Activated CD8-positive, alpha-beta memory T cell treated with anti-CD3 and anti-CD28 coated beads, Interleukin-2, amount 50 U/mL, for 24 hours (primary cell): ENCODE results near the gene ANTXR1.

Experiments
- DNase-seq: peaks from one replicate; pipeline ENCODE4 v3.0.0-alpha.2; 2020; ENCODE audit errors: extremely low read depth

Gene ANTXR1

DNA sequence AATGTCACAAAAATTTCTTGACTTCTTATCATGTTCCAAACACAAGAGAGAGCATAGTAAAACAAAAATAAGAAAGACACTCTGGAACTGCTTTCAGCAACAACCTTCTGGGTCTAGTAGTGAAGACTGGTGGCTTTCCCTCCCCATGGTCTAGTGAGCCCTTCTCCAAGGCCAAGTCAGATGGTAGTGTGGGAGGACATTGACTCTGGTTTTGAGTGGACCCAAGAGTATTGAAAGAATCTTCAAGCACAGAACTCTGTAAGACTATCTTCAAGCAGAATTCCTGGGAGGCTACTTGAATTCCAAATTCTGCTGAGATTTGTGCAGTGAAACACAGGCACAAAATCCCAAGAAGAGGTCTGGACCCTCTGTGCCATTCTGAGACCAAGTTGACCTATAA lies 21.1 kb downstream of the ANTXR1 start:
- DNase-seq = no peak

DNA sequence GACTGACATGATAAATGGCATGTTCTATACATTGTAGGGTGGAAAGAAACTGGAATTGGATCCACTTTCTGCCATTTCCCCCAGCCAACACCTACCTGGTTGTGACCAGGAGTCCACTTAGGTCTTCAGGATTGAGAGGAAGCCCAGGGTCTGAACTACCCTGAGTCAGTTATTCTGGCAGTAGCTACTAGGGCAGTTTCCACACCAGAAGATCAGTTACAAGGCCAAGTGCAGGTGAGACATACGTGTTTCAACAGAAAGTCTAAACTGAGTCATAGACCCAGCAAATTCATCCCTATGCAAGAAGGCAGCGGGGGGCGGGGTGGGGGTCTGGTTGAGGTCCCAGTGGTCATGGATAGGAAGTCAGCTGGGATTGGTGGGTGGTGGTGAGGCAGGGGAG lies 21.9 kb downstream of the ANTXR1 start:
- DNase-seq = no peak

DNA sequence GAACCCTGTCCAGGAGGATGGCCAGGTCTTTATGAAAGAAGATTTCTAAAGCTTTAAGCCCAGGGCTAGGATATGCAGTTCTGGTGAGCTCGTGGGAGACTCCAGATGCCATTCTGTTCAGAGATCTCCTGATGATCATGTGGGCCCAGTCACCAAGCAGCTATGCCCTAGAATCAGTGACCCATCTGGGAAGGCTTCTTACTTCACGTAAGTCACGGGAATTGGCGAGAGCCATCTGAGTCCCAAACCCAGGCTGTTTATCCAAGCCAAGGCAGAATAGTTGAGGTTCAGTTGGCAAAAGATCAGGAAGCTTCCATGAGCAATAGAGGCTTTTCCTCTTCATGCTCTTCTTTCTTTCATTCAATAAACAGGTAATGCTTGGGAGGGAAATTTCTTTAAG lies 23.9 kb downstream of the ANTXR1 start:
- no peak for DNase-seq

DNA sequence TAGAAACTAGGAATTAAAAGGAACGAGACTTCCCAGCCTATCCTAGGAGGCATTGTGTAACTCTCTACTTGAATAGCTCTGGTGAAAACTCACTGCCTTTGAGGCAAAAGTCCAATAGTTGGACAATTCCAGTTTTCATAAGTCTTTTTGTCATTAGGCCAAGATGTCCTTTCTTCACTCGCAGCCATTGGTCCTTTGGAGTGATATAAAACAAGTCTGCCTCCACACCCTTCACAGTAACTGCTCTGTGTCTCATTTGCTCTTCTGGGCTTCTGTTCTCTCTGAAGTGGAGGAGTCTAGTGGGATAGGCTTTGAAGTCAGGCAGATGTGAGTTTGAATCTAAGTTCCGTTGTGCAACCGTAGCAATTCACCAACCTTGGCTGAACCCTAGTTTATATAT lies 28.2 kb downstream of the ANTXR1 start:
- DNase-seq = no peak

DNA sequence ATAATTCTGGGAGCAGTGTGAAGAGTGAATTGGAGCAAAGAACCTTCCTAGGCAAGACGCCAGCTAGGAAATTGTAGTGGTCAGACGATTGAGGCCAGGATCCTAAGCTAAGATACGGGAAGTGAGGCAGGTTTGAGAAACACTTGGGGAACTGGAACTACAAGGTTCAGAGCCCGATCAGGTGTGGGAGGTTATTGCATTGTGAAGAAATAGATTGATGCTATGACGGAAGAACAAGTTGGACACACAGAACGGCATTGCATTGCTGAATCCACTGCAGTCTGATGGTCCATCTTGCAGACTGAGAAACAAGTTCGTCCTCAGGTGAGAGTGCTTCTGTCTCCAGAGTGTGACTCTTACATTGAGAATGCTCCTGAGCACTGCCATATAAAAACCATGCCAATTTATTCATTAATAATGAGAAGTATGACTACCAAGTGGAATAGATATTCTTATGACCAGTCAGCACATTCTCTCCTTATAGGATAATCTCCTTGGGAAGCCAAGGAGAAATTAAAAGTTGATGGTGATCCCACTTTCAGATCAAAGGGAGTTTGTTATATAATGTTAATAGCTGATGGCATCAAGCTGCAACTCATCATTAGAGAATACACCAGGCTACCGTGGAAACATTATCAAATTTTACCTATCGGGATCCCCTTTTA lies 30.9 kb downstream of the ANTXR1 start:
- DNase-seq = no peak

DNA sequence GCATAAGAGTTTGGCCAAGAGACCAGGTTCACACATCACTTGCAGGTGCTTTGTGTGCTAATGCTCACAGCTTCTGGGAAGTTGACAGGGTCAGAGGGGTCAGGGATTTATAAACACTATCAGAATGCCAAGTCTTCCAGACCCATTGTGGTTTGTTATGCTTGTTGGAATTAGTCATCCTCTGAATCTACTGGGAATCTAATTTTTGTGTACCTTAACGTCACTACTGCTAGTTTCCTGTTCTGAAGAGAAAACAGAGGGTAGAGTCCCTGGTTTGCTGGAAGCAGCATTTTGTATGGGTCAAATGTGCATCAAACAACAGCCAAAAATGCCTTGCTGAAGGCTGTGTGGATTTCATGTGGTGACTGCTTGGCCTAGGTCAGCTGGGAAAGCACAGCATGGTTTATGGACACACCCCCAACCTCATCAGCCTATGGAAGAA lies 33.3 kb downstream of the ANTXR1 start:
- no peak for DNase-seq

DNA sequence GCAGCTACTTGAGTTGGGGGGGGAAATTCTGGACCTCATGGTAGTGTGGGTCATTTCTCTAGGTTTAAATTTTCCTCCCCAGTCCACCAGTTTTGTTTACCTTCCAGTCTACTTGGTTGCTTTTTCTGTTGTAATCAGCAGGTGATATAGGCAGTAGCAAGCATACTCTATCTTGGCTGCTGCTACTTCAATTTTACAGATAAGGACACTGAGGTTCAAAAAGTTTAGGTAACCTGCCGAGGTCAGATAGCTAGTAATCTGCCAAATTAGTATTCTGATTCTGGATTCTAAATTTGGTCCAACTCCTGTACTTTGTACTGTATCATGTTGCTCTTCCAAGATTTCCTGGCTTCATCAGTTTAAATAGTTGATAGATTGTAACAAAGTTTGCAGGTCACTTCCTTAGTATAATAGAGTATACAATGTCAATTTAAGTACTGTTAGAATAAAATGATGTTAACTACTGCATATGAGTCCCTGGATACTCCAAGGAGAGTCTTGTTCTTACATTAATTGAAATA lies 34.7 kb downstream of the ANTXR1 start:
- no peak for DNase-seq

DNA sequence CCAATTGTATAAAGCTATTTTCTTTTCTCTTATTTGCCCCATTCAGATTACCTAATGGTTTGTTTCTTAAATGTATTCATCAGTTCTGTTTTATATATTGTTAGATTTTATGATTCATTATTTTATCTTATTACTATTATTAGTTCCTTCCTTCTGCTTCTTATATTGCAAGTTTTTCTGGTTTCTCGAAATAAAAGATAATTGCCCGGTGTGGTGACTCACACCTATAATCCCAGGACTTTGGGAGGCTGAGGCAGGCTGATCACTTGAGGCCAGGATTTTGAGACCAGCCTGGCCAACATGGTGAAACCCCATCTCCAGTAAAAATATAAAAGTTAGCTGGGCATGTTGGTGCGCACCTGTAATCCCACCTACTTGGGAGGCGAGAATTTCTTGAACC lies 37.8 kb downstream of the ANTXR1 start:
- DNase-seq = no peak

DNA sequence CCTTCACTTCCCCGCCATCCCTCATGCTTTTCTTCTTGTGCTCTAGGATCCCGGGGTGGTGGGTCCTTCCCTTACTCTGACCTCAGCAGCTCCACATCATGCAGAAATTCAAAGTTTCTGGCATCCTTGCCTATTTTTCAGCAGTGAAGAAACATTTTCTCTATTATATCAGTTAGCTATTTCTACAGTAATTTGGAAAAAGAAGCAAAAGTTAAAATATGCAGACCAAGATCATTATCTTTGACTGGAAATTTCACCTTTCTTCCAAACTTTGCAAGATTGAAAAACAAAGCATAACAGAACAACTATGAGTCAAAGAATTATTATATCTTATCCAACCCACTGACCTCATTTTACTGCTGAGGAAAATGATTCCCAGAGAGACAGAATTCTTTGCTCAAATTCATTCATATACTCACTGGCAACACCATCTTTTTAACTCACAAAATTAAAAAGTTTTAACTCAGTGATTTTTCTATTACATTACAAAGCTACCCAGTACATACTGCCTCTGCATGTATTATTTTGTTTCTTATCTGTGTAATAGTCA lies 40.5 kb downstream of the ANTXR1 start:
- DNase-seq = no peak

DNA sequence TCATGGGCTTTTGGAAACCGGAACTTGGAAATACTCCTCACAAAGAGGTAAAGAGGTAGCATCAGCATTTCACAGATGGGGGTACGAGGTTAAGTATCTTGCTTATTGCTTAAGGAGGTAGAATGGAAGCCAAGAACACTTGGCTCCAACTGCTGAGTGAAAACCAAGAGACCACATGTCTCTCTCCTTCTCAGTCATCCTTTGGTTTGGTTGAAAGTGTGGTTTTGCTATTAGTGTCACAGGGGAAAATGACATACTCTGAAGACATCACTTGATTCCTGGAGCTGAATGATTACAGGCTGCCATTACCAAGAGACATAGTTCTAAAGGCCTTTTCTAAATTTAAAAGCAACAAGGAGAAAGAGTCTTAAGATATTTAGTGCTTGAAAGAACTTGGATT lies 41.5 kb downstream of the ANTXR1 start:
- no peak for DNase-seq

DNA sequence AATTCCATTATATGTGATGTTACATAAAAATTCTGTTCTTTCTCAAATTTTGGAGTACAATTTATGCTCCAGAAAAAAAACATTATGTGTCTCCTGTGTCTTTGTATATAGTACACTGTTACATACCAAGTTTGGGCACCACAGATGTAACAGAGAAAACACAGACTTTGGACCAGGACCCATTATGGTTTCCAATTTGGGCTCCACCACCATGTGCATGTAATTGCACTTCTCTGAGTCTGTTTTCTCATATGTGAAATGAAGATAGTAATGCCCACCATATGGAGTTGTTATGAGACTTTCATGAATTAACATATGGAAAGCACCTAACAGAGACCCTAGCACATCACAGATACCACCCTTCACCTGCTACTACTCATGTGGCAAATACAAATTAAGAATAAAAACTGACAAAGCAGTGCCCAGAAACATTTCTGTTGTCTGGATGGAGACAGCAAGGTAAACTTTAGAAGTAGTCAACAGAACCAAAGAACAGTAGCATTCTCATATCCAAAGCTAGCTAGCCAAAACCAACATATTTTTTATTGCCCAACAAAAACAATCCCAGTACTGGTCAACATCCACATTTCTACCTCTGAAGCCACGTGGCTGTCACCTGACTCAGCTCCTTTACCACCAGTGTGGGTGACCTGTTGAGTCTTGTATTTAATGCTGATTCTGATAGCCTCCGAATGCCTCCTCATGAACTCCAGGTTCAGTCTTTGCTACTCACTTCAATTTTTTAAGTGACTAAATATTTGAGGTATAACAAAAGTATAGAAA lies 42.9 kb downstream of the ANTXR1 start:
- DNase-seq = no peak

DNA sequence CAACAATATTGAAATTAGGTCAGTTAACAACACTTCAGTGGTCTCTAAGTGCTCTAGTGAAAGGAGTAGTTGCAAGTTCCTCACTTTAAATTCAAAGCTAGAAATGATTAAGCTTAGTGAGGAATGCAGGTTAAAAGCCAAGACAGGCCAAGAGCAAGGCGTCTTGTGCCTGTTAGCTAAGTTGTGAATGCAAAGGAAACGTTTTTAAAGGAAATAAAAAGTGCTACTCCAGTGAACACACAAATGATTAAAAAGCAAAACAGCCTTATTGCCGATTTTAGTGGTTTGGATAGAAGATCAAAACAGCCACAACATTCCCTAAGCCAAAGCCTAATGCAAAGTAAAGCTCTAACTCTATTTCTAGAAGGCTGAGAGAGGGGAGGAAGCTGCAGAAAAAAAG lies 44.7 kb downstream of the ANTXR1 start:
- no peak for DNase-seq

DNA sequence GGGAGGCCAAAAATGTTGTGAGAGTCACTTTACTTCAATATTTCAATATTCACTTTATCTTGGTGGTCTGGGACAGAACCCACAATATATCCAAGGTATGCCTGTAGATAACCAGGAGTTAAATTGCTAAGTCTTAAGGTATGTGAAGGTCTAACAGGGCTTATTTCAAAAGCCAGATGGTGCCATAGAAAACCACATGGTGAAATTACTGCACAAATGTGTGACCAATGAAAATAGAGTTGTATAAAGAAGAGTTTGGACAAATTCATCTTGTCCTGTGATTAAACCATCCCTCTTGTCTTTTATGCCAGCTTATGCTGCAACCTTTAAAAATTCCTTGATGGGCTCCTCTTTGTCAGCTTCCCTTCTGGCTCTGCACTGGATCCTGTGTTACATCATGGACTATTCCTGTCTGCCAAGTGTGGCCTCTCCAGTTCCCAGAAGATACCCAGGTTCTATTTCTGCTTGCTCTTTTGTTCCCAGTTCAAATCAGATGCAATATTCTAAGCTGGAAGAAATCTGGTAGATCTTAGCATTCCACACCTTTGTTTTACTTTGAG lies 46.8 kb downstream of the ANTXR1 start:
- DNase-seq = no peak

DNA sequence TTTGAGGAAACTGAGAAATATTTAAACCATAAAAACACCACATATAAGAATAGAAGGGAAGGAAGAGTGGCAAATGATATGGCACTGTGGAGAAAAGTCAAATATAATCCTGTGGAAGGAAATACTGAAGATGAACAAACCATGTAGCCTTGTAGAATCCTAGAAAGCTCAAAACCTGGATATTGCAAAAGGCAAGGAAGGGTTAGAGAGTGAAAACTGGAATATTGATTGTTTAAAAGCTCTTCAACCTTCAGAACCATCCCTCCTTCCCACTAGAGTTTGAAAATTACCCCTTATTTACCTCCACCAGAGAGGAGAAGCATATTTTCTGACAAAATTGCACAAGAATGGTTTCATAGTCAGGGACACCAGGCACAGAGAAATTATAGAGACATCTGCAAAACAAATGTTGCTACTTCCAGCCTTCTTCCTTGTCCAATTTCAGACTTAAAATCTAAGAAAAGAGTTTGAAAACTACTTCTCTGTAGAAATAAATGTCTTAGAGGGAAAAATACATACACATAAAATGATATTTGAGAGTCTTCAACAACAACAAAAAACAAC lies 48.0 kb downstream of the ANTXR1 start:
- no peak for DNase-seq

DNA sequence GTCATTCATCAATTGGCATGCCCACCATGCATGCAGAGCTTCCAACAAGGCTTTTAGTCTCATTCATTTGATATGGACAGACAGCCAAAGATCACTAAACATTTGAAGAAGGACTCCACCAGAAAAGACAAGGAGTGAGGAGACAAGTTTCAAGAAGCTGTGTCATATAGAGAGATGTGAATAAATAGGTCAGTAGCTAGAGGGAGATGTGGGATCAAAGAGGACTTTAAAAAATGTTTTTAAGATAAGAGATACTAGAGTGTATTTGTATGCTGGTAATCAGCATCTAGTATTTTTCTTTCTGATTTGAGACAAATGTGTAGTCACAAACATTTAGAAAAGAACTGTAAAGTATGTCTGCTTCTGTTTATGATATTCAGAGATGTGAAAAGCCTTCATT lies 48.5 kb downstream of the ANTXR1 start:
- DNase-seq = no peak

DNA sequence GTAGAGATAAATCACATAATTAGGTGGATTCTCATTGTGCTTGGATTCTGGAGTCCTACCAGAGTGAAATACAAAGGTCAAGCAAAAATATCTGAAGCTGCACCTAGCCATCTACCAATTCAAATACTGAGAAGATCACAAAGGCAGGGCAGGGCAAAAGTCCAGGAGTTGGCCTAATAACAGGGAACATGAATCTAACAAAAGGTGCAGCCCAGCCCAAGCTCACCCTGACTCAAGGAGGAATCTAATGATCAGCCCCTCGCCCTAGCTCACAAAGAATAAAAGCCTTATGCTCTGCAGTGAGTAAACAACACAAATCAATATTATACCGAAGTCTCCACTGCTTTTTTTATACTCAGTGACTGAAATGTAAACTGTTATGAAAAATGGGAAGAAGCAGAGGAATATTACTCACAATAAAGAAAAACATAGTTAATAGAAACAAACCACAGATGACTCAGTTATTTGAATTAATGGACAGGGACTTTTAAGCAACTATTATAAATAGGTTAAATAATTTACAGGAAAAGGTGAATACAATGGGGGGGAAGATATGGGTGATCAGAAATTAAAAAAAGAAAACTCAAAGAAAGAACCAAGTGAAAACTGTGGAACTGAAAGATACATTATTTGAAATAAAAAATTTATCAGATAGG lies 49.5 kb downstream of the ANTXR1 start:
- no peak for DNase-seq

DNA sequence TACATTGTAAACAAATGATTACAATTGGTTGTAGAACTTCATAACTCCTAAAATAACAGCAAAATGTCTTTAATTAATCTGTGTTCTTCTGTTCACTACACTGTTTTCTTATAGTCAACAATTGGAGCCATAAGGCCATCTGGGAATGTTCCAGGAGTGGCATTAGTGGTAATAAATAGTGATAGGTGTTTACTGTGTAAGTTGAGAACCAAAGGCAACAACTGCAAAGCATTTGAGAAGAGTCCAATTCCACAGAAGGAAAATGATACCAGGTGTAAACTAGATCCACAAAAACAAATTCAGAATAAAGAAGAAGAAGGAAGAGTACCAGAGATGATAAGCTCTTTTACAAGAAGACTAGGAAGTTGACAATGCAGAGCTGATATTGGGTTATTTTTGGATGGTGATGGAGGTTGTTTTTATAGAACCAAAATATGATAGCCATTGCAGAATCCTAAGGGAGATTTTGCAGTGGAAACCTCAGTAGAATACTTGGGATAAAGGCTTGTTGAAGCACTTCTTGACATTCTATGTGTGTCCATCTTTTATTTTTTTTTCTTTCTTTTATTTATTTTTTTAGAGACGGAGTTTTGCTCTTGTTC lies 52.9 kb downstream of the ANTXR1 start:
- no peak for DNase-seq

DNA sequence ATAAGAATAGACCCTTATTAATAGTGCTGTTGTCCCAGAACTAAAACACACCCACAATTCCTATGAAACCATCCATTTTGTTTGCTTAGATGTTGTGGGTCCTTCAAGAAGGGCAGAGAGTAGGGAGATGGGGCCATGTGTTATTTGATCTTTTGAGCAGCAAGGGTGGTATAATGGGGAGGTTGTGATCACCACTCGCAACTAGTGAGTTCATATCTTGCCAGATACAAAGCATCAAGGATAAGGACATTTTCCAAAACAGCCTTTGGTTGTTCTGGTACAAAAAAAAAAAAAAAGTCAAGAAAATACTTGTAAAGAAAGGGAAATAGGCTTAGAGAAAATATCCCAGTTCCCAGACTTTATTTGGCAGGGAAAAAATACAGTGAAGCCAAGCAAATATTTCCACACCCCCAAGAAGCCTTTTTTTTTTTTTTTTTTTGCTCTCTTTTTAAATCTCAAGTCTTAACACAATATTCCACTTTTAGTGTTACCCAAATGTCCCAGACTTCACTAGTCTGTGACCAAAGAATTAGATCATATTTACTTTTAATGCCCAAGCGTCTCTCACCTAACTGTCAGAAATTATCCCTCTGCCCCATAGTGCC lies 54.1 kb downstream of the ANTXR1 start:
- no peak for DNase-seq

DNA sequence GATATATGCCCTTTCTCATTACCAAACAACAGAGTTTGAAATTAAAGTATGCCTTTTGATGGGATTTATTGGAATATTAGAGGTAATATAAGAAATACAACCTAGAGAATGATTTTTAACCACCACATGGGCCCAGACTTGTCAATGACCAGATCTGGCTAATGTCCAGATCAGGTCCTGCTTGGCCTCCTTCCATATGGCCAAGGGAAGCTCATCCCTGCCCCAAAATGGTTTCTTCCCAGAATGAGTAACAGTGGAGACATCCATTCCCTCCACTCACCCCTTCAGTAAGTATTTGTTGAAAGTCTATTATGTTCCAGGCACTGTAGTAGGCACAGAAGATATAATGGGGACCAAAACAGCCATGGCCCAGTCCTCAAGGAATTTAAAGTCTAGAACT lies 54.9 kb downstream of the ANTXR1 start:
- DNase-seq = no peak

DNA sequence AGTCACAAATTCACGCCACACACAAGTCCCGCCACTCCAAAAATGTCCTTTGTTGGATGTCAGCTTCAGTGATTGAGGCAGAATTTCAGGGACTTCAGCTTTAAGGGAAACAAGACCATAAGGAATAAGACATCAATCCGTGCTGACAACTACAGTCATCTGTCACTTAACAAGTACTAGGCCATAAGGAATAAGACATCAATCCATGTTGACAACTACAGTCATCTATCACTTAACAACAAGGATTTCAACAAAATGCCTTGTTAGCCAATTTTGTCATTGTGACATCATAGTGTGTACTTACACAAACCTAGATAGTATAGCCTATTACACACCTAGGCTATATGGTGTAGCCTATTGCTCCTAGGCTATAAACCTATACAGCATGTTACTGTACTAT lies 58.0 kb downstream of the ANTXR1 start:
- no peak for DNase-seq
